Suppressor macrophage treated with lipopolysaccharide for 4 hours (primary cell): ENCODE measurements around the gene RBFOX2.
"Not testable (repeated sequence)": the region's sequence is repeated elsewhere in the genome, so short reads cannot be mapped to it uniquely, and the experiment has no call there.

Experiments
- DNase-seq: peaks from one replicate; pipeline ENCODE4 v3.0.0-alpha.2; 2020

RBFOX2 gene

GRCh38 chr22:35728639-35729308 lies 299.9 kb downstream of the RBFOX2 start:
- DNase-seq: no peak

GRCh38 chr22:35727436-35727835 lies 301.2 kb downstream of the RBFOX2 start:
- no peak for DNase-seq

GRCh38 chr22:35726933-35727332 lies 301.7 kb downstream of the RBFOX2 start:
- DNase-seq: no peak

GRCh38 chr22:35726398-35726797 lies 302.2 kb downstream of the RBFOX2 start:
- no peak for DNase-seq

- no peak for DNase-seq
Observed at GRCh38 chr22:35725521-35725920, 303.1 kb downstream of the RBFOX2 start.

DNA sequence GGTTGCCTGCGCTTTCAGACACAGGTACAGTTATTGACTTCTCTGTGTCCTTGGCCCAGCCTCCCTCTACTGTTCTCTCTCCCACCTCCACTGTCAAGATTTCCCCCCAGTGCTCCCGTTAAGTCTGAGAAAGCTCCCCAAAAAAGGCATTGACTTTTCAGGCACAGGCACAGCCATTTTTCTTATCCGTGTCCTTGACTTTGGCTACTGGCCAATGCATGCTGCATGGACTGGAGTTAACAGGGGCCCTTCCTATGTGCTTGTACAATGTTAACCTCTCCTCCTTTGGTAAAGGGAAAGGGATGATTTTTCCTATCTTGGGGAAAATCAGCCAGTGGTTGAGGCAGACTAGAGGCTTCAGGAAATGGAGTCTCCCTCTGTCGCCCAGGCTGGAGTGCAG lies 306.7 kb downstream of the RBFOX2 start:
- DNase-seq: no peak

- no peak for DNase-seq
Observed at GRCh38 chr22:35719212-35719875, 309.3 kb downstream of the RBFOX2 start.

GRCh38 chr22:35717572-35717971 lies 311.1 kb downstream of the RBFOX2 start, which contains the start of gene APOL5:
Gene APOL5, plus strand, starts transcription at chr22:35717872. Its CDS starts 0 bp downstream, at chr22:35717872.
- DNase-seq: no peak

DNA sequence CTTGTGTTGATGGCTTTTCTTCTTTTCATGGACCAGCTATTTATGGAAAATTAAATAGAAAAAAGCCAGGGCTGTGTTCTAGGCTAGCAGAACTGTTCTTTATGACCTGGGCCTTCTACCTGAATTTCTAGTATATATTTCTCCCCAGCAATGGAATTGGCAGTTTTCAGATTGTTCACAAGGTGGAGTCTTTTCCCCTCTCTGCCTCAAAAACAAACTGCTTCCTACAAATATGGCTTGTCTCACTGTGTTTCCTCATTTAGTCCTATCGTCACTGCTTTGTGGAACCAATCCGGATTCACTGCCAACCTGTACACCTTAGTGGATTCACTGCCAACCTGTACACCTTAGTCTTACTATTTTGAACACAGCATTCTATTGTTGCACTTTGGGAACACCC lies 316.0 kb downstream of the RBFOX2 start:
- no peak for DNase-seq

DNA sequence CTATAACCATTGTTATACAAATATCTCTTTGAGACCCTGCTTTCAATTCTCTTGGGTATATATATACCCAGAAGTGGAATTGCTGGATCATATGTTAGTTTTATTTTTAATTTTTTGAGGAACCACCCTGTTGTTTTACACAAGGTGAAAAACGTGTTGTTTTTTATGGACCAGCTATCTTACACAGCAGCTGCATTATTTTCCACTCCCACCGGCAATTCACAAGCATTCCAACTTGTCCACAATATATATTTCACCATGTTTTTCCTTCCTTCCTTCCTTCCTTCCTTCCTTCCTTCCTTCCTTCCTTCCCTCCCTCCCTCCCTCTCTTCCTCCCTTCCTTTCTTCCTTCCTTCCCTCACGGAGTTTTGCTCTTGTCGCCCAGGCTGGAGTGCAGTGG lies 317.3 kb downstream of the RBFOX2 start:
- DNase-seq: no peak

DNA sequence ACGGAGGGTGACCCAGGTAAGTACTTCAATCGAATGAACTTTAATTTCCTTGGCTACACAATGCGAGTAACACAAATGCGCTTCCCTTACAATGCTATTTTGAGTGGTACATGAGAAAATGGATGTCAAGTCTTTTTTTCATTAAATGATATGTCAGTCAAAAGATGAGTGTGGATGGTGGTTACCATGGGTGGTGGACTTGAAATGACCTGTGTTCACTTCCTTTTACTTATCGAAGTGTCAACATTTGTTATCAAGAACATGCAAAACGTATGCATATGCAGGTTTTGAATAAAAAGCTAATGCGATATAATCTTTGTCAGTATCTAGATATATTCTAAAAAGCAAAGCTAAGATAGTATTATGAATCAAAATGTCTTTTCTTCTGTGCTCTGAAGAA lies 319.7 kb downstream of the RBFOX2 start:
- no peak for DNase-seq

DNA sequence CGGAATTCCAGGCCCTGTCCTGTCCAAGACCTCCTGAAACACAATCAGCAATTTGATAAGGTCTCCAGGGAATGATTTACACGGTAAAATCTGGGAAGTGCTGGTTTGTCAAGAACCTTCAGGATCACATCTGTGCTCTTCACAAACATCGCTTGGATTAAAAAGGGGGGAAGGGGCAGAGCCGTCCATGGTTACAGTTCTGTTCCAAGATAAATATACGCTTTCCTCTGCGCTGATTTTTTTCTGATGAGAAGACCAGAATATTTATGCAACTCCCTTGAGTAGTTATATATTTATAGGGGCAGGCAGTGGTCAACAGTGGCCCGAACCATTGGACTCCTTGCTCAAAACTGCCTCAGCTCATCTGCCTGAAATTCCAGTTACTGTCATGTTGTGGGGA lies 320.2 kb downstream of the RBFOX2 start:
- DNase-seq: no peak

DNA sequence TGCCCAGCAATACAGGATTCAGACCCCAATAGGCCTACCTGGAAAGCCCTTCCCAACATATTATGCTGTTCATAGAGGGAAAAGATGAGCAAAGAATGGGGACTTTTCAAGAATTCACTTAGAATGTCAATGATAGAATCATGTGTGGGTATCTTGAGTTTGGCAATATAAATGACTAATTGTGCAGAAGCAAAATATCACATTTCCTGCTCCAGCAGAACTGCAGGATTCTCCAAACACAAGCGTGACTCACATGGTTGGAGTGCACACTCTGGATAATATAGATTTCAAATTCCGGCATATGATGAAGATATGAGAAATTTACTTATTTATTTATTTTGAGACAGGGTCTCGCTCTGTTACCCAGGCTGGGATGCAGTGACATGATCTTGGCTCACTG lies 323.5 kb downstream of the RBFOX2 start:
- DNase-seq: peak; percentile 12

DNA sequence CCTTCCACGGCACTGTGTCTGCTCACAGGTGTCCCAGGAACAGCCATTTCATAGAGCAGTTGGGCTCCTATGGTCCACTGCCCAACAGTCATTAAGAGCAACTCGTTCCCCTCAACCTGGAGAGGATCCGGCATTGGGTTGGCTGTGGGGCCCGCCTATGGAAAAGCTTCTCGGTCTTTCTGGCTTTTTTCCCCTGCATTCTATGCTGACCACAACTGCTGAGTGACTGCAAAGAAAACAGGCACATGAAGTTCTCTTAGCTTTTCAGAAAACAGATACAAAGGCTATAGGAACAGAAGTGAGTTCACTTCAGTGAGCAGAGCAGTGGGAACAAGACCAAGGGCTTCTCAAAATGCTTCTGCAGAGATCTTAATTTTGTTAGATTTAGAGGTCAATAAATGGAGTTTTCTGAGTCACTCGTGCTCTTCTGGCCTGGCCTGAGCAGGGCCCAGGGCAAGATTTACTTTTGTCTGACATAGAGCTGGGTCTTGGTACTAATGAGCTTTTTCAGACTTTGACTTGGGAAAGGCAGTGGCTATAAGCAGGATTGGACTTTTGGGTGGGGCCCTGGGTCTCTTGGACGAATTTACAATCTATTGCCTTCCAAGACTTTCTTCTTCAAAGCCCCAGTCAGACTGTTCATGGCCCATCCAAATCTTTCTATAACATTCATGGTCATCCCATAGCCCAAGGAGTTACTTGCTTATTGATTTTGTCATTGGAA lies 324.6 kb downstream of the RBFOX2 start:
- DNase-seq: no peak

GRCh38 chr22:35699852-35700251 lies 328.8 kb downstream of the RBFOX2 start:
- DNase-seq: not testable (repeated sequence)

GRCh38 chr22:35697142-35697541 lies 331.5 kb downstream of the RBFOX2 start:
- no peak for DNase-seq

DNA sequence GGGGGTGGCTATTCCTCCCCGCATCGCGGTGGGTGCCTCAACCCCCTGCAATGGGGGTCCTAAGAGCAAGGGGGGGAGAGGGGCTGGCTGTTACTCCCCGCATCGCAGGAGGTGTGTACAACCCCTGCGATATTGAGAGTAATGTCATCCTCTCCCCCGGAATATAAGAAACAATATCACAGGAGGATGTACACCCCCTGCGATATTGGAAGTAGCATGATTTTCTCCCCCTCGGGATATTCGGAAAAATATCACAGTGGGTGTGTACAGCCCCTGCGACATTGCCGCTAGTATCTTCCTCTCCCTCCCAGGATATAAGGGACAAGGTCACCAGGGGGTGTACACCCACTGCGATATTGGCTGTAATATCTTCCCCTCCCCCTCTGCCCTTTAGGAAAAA lies 333.4 kb downstream of the RBFOX2 start:
- DNase-seq: no peak

- no peak for DNase-seq
Observed at GRCh38 chr22:35690001-35690400, 338.6 kb downstream of the RBFOX2 start.

DNA sequence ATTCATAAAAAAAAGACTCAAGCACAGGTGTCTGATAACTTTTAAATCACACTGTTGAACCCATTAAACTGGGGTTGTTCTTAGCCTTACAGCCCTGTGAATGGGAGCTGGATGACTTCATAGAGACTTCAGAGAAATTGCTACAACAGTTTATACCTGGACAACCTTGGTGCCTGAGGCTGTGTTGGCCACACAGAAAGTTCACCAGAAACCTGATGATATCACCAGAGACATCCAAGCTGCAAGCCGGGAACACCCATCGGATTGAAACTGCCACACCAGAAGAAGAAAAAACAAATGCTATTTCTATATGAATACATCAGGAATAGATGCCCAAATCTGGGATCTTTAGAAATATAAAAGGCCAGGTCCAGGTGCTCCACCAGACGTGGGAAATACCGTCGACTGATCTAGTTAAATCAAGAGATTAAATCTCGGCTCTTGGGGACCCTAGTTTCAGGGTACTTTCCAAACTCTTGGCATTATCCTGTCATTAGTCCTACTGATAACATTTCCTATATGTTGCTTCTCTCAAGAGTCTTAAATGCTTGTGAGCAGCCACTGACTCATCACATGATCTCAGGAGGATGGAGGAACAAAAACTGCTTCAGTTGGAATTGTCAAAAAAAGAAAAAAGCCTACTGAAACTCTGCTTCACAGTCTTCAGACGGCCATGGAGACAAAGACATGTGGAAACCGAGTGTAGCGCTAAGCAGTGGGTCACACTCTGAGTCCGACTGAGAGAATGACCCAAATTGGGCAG lies 339.5 kb downstream of the RBFOX2 start:
- no peak for DNase-seq
